ENCODE data around the gene FSCN2. TPM values are rescaled to one million over a fixed set of nuclear protein-coding genes. Genes with fewer than 3 reads are reported as not detected.

Gene FSCN2
- total and polyA plus RNA-seq, 2 donors (not counting 1 experiment from before 2014, with no cell fraction given) = 0.35 to 2.0 TPM

DNA sequence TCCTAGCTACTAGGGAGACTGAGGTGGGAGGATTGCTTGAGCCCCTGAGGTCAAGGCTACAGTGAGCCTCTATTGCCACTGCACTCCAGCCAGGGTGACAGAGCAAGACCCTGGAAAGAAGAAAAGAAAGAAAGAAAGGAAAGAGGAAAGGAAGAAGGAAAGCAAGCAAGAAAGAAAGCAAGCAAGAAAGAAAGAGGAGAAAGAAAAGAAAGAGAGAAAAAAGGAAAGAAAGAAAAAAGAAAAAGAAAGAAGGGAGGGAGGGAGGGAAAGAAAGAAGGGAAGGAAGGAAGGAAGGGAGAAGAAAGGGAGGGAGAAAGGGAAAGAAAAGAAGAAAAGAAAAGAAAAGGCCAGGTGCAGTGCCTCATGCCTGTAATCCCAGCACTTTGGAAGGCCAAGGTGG lies 24.6 kb upstream of the FSCN2 start:
- no peak overlapping the region for H3K9ac ChIP-seq (ENCODE audit: insufficient read depth, low read length)
- no peaks in the 10 kb centered on the region for H3K27me3 ChIP-seq (ENCODE audit: control insufficient read depth, insufficient read depth, low read length)
- H4K20me1 ChIP-seq (ENCODE audit: control insufficient read depth, extremely low read depth, insufficient read depth, low read length) = peaks cover under 1% of the 10 kb centered on the region
- H3K4me2 ChIP-seq (ENCODE audit: extremely low read depth, insufficient read depth, low read length) = no peak overlapping the region
- no peaks in the 10 kb centered on the region for H3K36me3 ChIP-seq (ENCODE audit: control insufficient read depth, insufficient read depth, low read length)
- H3K9me3 ChIP-seq (ENCODE audit: control insufficient read depth, insufficient read depth, low read depth, low read length) = no peaks in the 10 kb centered on the region
- H3K27ac ChIP-seq (ENCODE audit: insufficient read depth, low read length) = no peak overlapping the region
- peaks cover under 1% of the 10 kb centered on the region for H3K79me2 ChIP-seq (ENCODE audit: control insufficient read depth, insufficient read depth, low read length)
- TF ChIP-seq, protein P1, sequence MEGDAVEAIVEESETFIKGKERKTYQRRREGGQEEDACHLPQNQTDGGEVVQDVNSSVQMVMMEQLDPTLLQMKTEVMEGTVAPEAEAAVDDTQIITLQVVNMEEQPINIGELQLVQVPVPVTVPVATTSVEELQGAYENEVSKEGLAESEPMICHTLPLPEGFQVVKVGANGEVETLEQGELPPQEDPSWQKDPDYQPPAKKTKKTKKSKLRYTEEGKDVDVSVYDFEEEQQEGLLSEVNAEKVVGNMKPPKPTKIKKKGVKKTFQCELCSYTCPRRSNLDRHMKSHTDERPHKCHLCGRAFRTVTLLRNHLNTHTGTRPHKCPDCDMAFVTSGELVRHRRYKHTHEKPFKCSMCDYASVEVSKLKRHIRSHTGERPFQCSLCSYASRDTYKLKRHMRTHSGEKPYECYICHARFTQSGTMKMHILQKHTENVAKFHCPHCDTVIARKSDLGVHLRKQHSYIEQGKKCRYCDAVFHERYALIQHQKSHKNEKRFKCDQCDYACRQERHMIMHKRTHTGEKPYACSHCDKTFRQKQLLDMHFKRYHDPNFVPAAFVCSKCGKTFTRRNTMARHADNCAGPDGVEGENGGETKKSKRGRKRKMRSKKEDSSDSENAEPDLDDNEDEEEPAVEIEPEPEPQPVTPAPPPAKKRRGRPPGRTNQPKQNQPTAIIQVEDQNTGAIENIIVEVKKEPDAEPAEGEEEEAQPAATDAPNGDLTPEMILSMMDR (conservative IDR thresholded peaks at IDR 0.05 in 1 of 2, IDR thresholded peaks at IDR 0.05 in 1 of 2; ENCODE audit: low read depth in 1 of 2, low read length in 2 of 2) = no peak
- no peak for TF ChIP-seq EZH2 (IDR thresholded peaks at IDR 0.05; ENCODE audit: low read length, missing control alignments)
- no peaks in the 10 kb centered on the region for H3K4me1 ChIP-seq (ENCODE audit: control insufficient read depth, extremely low read depth, insufficient read depth, low read length)
- no peak for DNase-seq (ENCODE audit: low read depth in 2 of 2)
- no peak overlapping the region for H2AFZ ChIP-seq (ENCODE audit: low read length)
- H3K4me3 ChIP-seq (replicated peaks in 1 of 4; ENCODE audit: control extremely low read depth in 1 of 4, insufficient read depth in 1 of 4, low read depth in 3 of 4, low read length in 4 of 4) = no peak overlapping the region

DNA sequence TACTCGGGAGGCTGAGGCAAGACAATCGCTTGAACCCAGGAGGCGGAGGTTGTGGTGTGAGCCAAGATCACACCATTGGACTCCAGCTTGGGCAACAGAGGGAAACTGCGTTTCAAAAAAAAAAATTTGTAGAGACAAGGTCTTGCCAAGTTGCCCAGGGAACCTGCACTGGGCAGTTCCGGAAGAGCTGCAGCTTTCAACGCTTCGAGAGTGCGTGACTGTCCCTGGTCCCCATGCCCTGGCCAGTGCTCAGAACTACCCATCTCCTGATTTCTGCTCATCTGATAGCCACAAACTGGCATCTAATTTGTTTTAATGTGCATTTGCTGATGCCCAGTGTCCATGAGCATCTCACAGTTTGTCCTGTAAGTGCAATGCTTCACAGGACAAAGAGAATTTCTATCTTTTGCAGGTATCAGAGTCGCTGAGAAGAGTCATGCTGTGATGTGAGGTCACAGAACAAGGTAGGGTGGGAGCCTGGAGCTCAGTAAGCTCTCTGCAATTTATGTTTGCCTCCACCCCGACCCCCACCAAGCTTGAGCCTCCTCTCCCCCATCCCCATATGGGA lies 19.5 kb upstream of the FSCN2 start:
- H3K9me3 ChIP-seq (ENCODE audit: control insufficient read depth, insufficient read depth, low read depth, low read length) = no peaks in the 10 kb centered on the region
- TF ChIP-seq, protein P1 (conservative IDR thresholded peaks at IDR 0.05 in 1 of 2, IDR thresholded peaks at IDR 0.05 in 1 of 2; ENCODE audit: low read depth in 1 of 2, low read length in 2 of 2) = no peak
- no peak for TF ChIP-seq EZH2 (IDR thresholded peaks at IDR 0.05; ENCODE audit: low read length, missing control alignments)
- peaks cover 38% of the 10 kb centered on the region for H3K79me2 ChIP-seq (ENCODE audit: control insufficient read depth, insufficient read depth, low read length)
- no peak overlapping the region for H2AFZ ChIP-seq (ENCODE audit: low read length)
- H3K4me2 ChIP-seq (ENCODE audit: extremely low read depth, insufficient read depth, low read length) = peak overlapping the region; percentile 60
- peak; percentile 58 to 60 for DNase-seq (ENCODE audit: low read depth in 2 of 2)
- H3K36me3 ChIP-seq (ENCODE audit: control insufficient read depth, insufficient read depth, low read length) = peaks cover 30% of the 10 kb centered on the region
- peak overlapping the region; percentile 86 to 100 (median 94) for H3K4me3 ChIP-seq (replicated peaks in 1 of 4; ENCODE audit: control extremely low read depth in 1 of 4, insufficient read depth in 1 of 4, low read depth in 3 of 4, low read length in 4 of 4)
- H3K27me3 ChIP-seq (ENCODE audit: control insufficient read depth, insufficient read depth, low read length) = no peaks in the 10 kb centered on the region
- no peak overlapping the region for H3K9ac ChIP-seq (ENCODE audit: insufficient read depth, low read length)
- no peaks in the 10 kb centered on the region for H3K4me1 ChIP-seq (ENCODE audit: control insufficient read depth, extremely low read depth, insufficient read depth, low read length)
- peaks cover 6% of the 10 kb centered on the region for H4K20me1 ChIP-seq (ENCODE audit: control insufficient read depth, extremely low read depth, insufficient read depth, low read length)
- no peak overlapping the region for H3K27ac ChIP-seq (ENCODE audit: insufficient read depth, low read length)

DNA sequence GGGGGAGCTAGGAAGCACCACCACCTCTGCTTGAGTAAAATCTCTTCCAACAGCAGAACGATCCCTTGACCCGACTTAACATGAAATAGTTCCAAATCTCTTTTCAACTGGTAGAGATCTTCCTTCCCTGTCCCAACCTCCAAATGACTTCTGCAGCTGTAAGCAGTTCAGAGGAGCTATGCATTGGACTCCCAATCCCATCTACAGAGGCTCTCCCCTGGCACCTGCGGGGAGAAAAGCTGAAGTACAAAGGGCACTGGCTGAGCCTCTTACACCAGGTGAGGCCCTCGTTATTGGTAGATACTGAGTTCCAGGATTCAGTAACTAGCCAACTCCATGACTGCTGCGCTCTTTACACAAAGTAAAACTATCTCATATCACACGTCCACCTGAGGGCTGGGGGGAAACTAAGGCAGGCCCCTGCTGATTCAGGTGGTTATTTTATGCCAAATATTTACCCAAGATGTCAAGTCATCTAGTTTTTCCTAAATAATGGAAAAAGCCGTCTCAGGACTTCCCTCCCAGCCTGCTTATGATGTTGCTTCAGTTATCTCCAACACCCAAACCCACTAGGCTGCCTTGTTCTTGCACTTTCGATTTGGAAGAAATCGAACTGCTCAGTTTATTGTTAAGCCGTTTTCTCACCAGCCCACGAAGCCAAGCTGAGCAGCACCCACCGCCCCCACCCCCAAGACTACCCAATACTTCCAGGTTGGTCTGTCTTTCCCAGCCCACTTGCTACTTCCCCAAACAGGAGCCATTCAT lies 18.8 kb upstream of the FSCN2 start:
- H3K4me1 ChIP-seq (ENCODE audit: control insufficient read depth, extremely low read depth, insufficient read depth, low read length) = no peaks in the 10 kb centered on the region
- no peak overlapping the region for H2AFZ ChIP-seq (ENCODE audit: low read length)
- no peak for TF ChIP-seq EZH2 (IDR thresholded peaks at IDR 0.05; ENCODE audit: low read length, missing control alignments)
- TF ChIP-seq, protein P1 (conservative IDR thresholded peaks at IDR 0.05 in 1 of 2, IDR thresholded peaks at IDR 0.05 in 1 of 2; ENCODE audit: low read depth in 1 of 2, low read length in 2 of 2) = no peak
- H3K9me3 ChIP-seq (ENCODE audit: control insufficient read depth, insufficient read depth, low read depth, low read length) = no peaks in the 10 kb centered on the region
- peaks cover 6% of the 10 kb centered on the region for H4K20me1 ChIP-seq (ENCODE audit: control insufficient read depth, extremely low read depth, insufficient read depth, low read length)
- peaks cover 30% of the 10 kb centered on the region for H3K36me3 ChIP-seq (ENCODE audit: control insufficient read depth, insufficient read depth, low read length)
- H3K9ac ChIP-seq (ENCODE audit: insufficient read depth, low read length) = no peak overlapping the region
- peak in 1 of 2 donors; percentile 35 for DNase-seq (ENCODE audit: low read depth in 2 of 2)
- peak overlapping the region; percentile 3 for H3K27ac ChIP-seq (ENCODE audit: insufficient read depth, low read length)
- H3K4me2 ChIP-seq (ENCODE audit: extremely low read depth, insufficient read depth, low read length) = peak overlapping the region; percentile 60
- peak overlapping the region; percentile 86 to 100 (median 94) for H3K4me3 ChIP-seq (replicated peaks in 1 of 4; ENCODE audit: control extremely low read depth in 1 of 4, insufficient read depth in 1 of 4, low read depth in 3 of 4, low read length in 4 of 4)
- H3K27me3 ChIP-seq (ENCODE audit: control insufficient read depth, insufficient read depth, low read length) = no peaks in the 10 kb centered on the region
- peaks cover 38% of the 10 kb centered on the region for H3K79me2 ChIP-seq (ENCODE audit: control insufficient read depth, insufficient read depth, low read length)

Measured in fibroblast of lung (primary cell).